GM23248 (cell line): ENCODE data around the gene AOPEP.

Source experiments
- EZH2 ChIP-seq: fragments of 200-600 bp; sonication (generic); IDR thresholded peaks from 2 replicates; pipeline ENCODE4 v1.6.1; 2018; ENCODE audit warnings: antibody characterized with exemption, mild to moderate bottlenecking; ENCODE audit not compliant: insufficient read depth, poor library complexity, severe bottlenecking
- EZH2phosphoT487 ChIP-seq: fragments of 200-600 bp; sonication (generic); IDR thresholded peaks from 2 replicates; pipeline ENCODE4 v1.6.1; 2018; ENCODE audit warnings: antibody characterized with exemption, moderate library complexity, mild to moderate bottlenecking, low read depth; ENCODE audit not compliant: insufficient read depth

- no peak for TF ChIP-seq EZH2phosphoT487
- TF ChIP-seq EZH2 = no peak
Measured at GRCh38 chr9:94918038-94918753, 191.7 kb downstream of the AOPEP start.
